Uterus (tissue), 4 donors: Measurements from ENCODE around the gene SP140. TPM values are rescaled to one million over a fixed set of nuclear protein-coding genes. Genes with fewer than 3 reads are reported as not detected.
A peak's percentile ranks its signal among the peaks of the same experiment; 100 is the strongest.

ENCODE experiments used
- DNase-seq, 2 donors: peaks; one replicate each; pipeline ENCODE4 v3.0.0-alpha.2; 2019 to 2020
- H3K27ac ChIP-seq, 2 donors: fragments of 200-600 bp; sonication (generic); 1 replicate in 1 of 2; 2 replicates in 1 of 2; pipeline ENCODE4 v1.5.1; 2016 to 2018
- H3K27me3 ChIP-seq, 2 donors: fragments of 200-600 bp; sonication (generic); one replicate each; pipeline ENCODE4 v1.5.1; 2018 to 2019; ENCODE audit warnings: control low read depth in 1 of 2
- H3K36me3 ChIP-seq, 2 donors: fragments of 200-600 bp; sonication (generic); one replicate each; pipeline ENCODE4 v1.5.1; 2019; ENCODE audit warnings: control low read depth in 1 of 2
- H3K4me1 ChIP-seq, 2 donors: fragments of 200-600 bp; sonication (generic); one replicate each; pipeline ENCODE4 v1.5.1; 2018 to 2019; ENCODE audit warnings: control low read depth in 1 of 2
- H3K4me3 ChIP-seq, 2 donors: fragments of 200-600 bp; sonication (generic); 1 replicate in 1 of 2; 2 replicates in 1 of 2; pipeline ENCODE4 v1.5.1; 2018 to 2019; ENCODE audit warnings: mild to moderate bottlenecking in 1 of 2
- H3K9me3 ChIP-seq, 2 donors: fragments of 200-600 bp; sonication (generic); one replicate each; pipeline ENCODE4 v1.5.1; 2019; ENCODE audit warnings: control low read depth in 1 of 2
- CTCF ChIP-seq, 4 experiments: fragments of 200-600 bp in 2 of 4; fragments of 450-650 bp in 2 of 4; sonication (generic) in 2 of 4; IDR thresholded peaks; one replicate each; pipeline ENCODE4 v1.5.1; 2016 to 2019; ENCODE audit warnings: antibody characterized with exemption in 4 of 4, mild to moderate bottlenecking in 2 of 4, moderate library complexity in 1 of 4
- POLR2A ChIP-seq, 2 donors: fragments of 450-650 bp; IDR thresholded peaks; one replicate each; pipeline ENCODE4 v1.6.1; 2016; ENCODE audit warnings: antibody characterized with exemption in 2 of 2, mild to moderate bottlenecking in 1 of 2, moderate library complexity in 1 of 2
- intact Hi-C: fragments of 100-400 bp; cut with DNase I; formaldehyde crosslinking; loops from one replicate; pipeline ENCODE4 v1.15.1; 2023; ENCODE audit warnings: low total_unique reads
- total RNA-seq, 4 donors: library from RNA; depleted of rRNA in 3 of 4; stranded (reverse); fragments of >200 nt in 3 of 4; gene quantifications; one replicate each; pipeline versions ENCODE4 v1.1.0 to v1.2.4, GENCODE V29; 2014 to 2023
- donor health status: DM: yes; HTN: yes; CAD: no.

The SP140 gene
- total RNA-seq, 4 donors from 2014 or later: 0.77 to 1.1 (median 0.97) TPM; not detected in 1

- no peaks in the 10 kb centered on the region for H3K4me1 ChIP-seq
- H3K4me3 ChIP-seq: no peak overlapping the region
- DNase-seq: no peak
- TF ChIP-seq POLR2A (IDR thresholded peaks at IDR 0.05) (no peak), CTCF (IDR thresholded peaks at IDR 0.05) (no peak)
- H3K27ac ChIP-seq: no peak overlapping the region
- no peaks in the 10 kb centered on the region for H3K9me3 ChIP-seq
- intact Hi-C loops: no loop called here
- no peaks in the 10 kb centered on the region for H3K27me3 ChIP-seq
- no peaks in the 10 kb centered on the region for H3K36me3 ChIP-seq
These were observed 17.0 kb upstream of the SP140 start for GRCh38 chr2:230208576-230208975.

GRCh38 chr2:230209422-230210051 is 16.0 kb upstream of the SP140 start:
- no peak overlapping the region for H3K4me3 ChIP-seq
- H3K4me1 ChIP-seq: no peaks in the 10 kb centered on the region
- no peak for DNase-seq
- intact Hi-C loops: no loop called here
- no peaks in the 10 kb centered on the region for H3K27me3 ChIP-seq
- no peak overlapping the region for H3K27ac ChIP-seq
- TF ChIP-seq POLR2A (IDR thresholded peaks at IDR 0.05): no peak
- no peak for TF ChIP-seq CTCF (IDR thresholded peaks at IDR 0.05)
- H3K36me3 ChIP-seq: no peaks in the 10 kb centered on the region
- H3K9me3 ChIP-seq: no peaks in the 10 kb centered on the region

- no peaks in the 10 kb centered on the region for H3K36me3 ChIP-seq
- intact Hi-C loops: no loop called here
These were observed 9.0 kb upstream of the SP140 start for GRCh38 chr2:230216489-230216888.

GRCh38 chr2:230217424-230217823 is 8.1 kb upstream of the SP140 start:
- no peak overlapping the region for H3K4me3 ChIP-seq
- no peak for DNase-seq
- H3K27ac ChIP-seq: no peak overlapping the region
- H3K27me3 ChIP-seq: no peaks in the 10 kb centered on the region
- H3K4me1 ChIP-seq: peaks cover 0 to 3% of the 10 kb centered on the region in 2 donors
- no peaks in the 10 kb centered on the region for H3K36me3 ChIP-seq
- intact Hi-C loops: no loop called here
- no peak for TF ChIP-seq POLR2A (IDR thresholded peaks at IDR 0.05)
- no peak for TF ChIP-seq CTCF (IDR thresholded peaks at IDR 0.05)
- H3K9me3 ChIP-seq: no peaks in the 10 kb centered on the region

More at GRCh38 chr2:230216489-230216888, 9.0 kb upstream of the SP140 start:
- Histone ChIP-seq H3K9me3 (no peaks in the 10 kb centered on the region), H3K27me3 (no peaks in the 10 kb centered on the region), H3K4me3 (no peak overlapping the region), H3K4me1 (peaks cover 0 to 3% of the 10 kb centered on the region in 2 donors), H3K27ac (no peak overlapping the region)
- TF ChIP-seq POLR2A (IDR thresholded peaks at IDR 0.05) (no peak), CTCF (IDR thresholded peaks at IDR 0.05) (no peak)
- no peak for DNase-seq

GRCh38 chr2:230218421-230218820 is 7.1 kb upstream of the SP140 start:
- Histone ChIP-seq H3K4me1 (peaks cover 0 to 3% of the 10 kb centered on the region in 2 donors), H3K9me3 (no peaks in the 10 kb centered on the region), H3K27ac (peak overlapping the region; percentile 4 to 7), H3K36me3 (no peaks in the 10 kb centered on the region), H3K4me3 (peak overlapping the region in 1 of 2 donors; percentile 58), H3K27me3 (no peaks in the 10 kb centered on the region)
- no peak for DNase-seq
- no peak for TF ChIP-seq POLR2A (IDR thresholded peaks at IDR 0.05)
- TF ChIP-seq CTCF (IDR thresholded peaks at IDR 0.05): no peak
- intact Hi-C loops: no loop called here
